Osteoblast (primary cell): ENCODE results near the gene TMEM98. TPM values are rescaled to one million over a fixed set of nuclear protein-coding genes. Genes with fewer than 3 reads are reported as not detected.

Source experiments
- DNase-seq: peaks from one replicate; pipeline ENCODE4 v3.0.0; 2011; ENCODE audit warnings: low spot score, mixed read lengths; ENCODE audit not compliant: insufficient read length; ENCODE audit errors: missing footprints
- H2AFZ ChIP-seq: 2 replicates; pipeline ENCODE4 v1.6.0; 2011; ENCODE audit warnings: mild to moderate bottlenecking, low read length
- H3K27ac ChIP-seq: 2 replicates; pipeline ENCODE4 v1.5.1; 2011; ENCODE audit warnings: mild to moderate bottlenecking, low read depth, low read length, moderate library complexity
- H3K27me3 ChIP-seq: 2 replicates; pipeline ENCODE4 v1.6.0; 2012; ENCODE audit warnings: mild to moderate bottlenecking, control low read depth, inconsistent platforms, low read length, moderate library complexity; ENCODE audit not compliant: insufficient read depth
- H3K36me3 ChIP-seq: 2 replicates; pipeline ENCODE4 v1.5.1; 2011; ENCODE audit warnings: mild to moderate bottlenecking, low read length, control low read depth, moderate library complexity; ENCODE audit not compliant: insufficient read depth
- H3K4me1 ChIP-seq: 2 replicates; pipeline ENCODE4 v1.5.1; 2011; ENCODE audit warnings: mild to moderate bottlenecking, low read length, control low read depth, moderate library complexity; ENCODE audit not compliant: insufficient read depth
- H3K4me2 ChIP-seq: 2 replicates; pipeline ENCODE4 v1.6.0; 2011; ENCODE audit warnings: mild to moderate bottlenecking, low read length; ENCODE audit not compliant: insufficient read depth
- H3K4me3 ChIP-seq: fragments of 200-600 bp; sonication (generic); 3 replicates; pipeline ENCODE4 v1.5.1; 2012; ENCODE audit warnings: mild to moderate bottlenecking, low read length, inconsistent platforms; ENCODE audit not compliant: insufficient read depth
- H3K79me2 ChIP-seq: 2 replicates; pipeline ENCODE4 v1.6.0; 2012; ENCODE audit warnings: mild to moderate bottlenecking, low read length, control low read depth, inconsistent platforms; ENCODE audit not compliant: insufficient read depth
- H3K9me3 ChIP-seq: 2 replicates; pipeline ENCODE4 v1.5.1; 2011; ENCODE audit warnings: low read depth, low read length, control low read depth
- H4K20me1 ChIP-seq: 2 replicates; pipeline ENCODE4 v1.6.0; 2012; ENCODE audit warnings: mild to moderate bottlenecking, low read length, control low read depth; ENCODE audit not compliant: insufficient read depth
- CTCF ChIP-seq: IDR thresholded peaks from 2 replicates; pipeline ENCODE4 v1.5.1; 2011; ENCODE audit warnings: mild to moderate bottlenecking, low read depth, low read length, moderate library complexity; ENCODE audit errors: extremely low read depth
- total RNA-seq: library from RNA; depleted of rRNA; stranded (reverse); fragments of >200 nt; gene quantifications from 2 replicates; pipeline ENCODE4 v1.2.3, GENCODE V29; 2012

The TMEM98 gene
- total RNA-seq, 1 donor: 121 TPM

DNA sequence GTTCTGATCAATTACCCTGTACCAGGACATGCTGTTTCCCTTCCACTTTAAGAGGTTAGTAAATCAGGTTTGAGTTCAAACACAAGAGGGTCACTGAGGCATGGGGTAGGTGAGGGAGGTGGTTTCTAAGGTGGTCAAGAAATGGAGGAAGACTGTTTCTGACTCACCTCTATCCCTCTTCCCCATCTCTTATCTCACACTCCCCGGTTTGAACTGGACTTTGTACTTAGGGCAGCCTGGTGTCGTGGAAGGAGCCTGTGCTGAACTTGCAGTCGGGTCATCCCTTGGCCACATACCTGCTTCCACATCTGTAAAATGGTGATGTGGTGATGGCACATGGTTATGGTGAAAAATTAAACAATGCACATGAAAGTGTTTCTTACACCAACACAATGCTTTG lies 17.2 kb upstream of the TMEM98 start:
- no peak for TF ChIP-seq CTCF
- Histone ChIP-seq H3K9me3 (no peaks in the 10 kb centered on the region), H3K4me1 (peaks cover 10% of the 10 kb centered on the region), H3K36me3 (no peaks in the 10 kb centered on the region), H3K4me3 (no peak overlapping the region), H3K4me2 (no peak overlapping the region), H3K27ac (no peak overlapping the region), H3K27me3 (peaks cover 3% of the 10 kb centered on the region), H3K79me2 (no peaks in the 10 kb centered on the region), H4K20me1 (no peaks in the 10 kb centered on the region), H2AFZ (no peak overlapping the region)
- DNase-seq: no peak

DNA sequence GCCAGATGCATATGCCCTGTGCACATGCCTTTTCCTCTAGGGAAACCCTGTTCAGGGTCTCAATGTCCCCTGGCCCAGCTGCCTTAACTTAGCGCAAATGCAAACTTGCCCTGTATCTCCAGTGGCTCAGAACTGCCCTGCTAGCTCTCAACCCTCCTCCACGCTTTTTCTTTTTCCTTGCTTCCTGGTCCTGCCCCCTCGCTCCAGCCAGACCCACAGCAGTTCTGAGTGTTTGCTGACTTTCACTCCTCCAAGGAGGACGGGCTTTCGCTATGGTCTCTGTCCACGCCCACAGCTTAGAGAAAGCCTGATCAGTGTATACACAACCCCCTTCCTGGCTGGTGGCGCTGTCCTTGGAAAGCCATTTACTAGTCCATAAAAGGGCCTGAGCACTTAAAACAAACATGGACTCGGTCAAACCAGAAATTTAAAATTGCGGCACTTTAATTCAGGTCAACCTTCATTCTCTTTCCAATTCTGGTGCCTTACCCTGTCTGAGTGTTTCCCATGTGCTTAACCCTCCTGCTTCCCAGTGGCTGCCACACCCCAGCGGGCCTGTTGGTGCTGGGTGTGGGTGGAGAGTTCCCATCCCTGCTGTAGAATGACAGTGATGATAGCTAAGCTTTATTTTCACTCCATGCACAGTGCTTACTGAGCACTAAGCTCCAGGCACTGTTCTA lies 15.6 kb upstream of the TMEM98 start:
- Histone ChIP-seq H3K4me3 (peak overlapping the region; percentile 50), H2AFZ (peak overlapping the region; percentile 94), H3K27me3 (no peaks in the 10 kb centered on the region), H3K27ac (no peak overlapping the region), H3K4me1 (peaks cover 10% of the 10 kb centered on the region), H3K9me3 (no peaks in the 10 kb centered on the region), H3K4me2 (peak overlapping the region; percentile 86), H4K20me1 (no peaks in the 10 kb centered on the region), H3K79me2 (no peaks in the 10 kb centered on the region), H3K36me3 (no peaks in the 10 kb centered on the region)
- peak; percentile 90 for DNase-seq
- no peak for TF ChIP-seq CTCF

DNA sequence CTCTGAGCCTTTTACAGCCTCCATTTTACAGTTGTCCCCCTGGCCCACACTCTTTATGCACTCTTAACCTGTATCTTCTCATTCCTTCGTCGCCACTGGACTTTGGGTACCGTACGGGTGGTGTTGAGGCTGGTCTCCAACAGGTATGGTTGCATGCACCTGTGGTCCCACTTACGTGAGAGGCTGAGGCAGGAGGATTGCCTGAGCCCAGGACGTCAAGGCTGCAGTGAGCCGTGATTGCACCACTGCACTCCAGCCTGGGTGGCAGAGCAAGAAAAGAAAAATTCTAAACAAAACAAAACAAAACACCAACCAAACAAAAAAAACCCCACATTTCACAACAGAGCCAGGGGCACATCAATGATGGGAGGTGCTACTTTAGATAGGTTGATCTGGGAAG lies 14.4 kb upstream of the TMEM98 start:
- no peak for TF ChIP-seq CTCF
- H3K79me2 ChIP-seq: no peaks in the 10 kb centered on the region

GRCh38 chr17:32914181-32914580 lies 13.8 kb upstream of the TMEM98 start:
- H3K79me2 ChIP-seq: no peaks in the 10 kb centered on the region
- H2AFZ ChIP-seq: no peak overlapping the region
- peaks cover 10% of the 10 kb centered on the region for H3K4me1 ChIP-seq
- H3K4me2 ChIP-seq: no peak overlapping the region
- no peak for DNase-seq
- no peaks in the 10 kb centered on the region for H3K36me3 ChIP-seq
- no peaks in the 10 kb centered on the region for H4K20me1 ChIP-seq
- H3K27ac ChIP-seq: no peak overlapping the region
- H3K9me3 ChIP-seq: no peaks in the 10 kb centered on the region
- H3K27me3 ChIP-seq: no peaks in the 10 kb centered on the region
- TF ChIP-seq CTCF: no peak
- H3K4me3 ChIP-seq: no peak overlapping the region

More for the DNA sequence above, 14.4 kb upstream of the TMEM98 start:
- H3K9me3 ChIP-seq: no peaks in the 10 kb centered on the region
- no peaks in the 10 kb centered on the region for H3K36me3 ChIP-seq
- no peak overlapping the region for H3K4me3 ChIP-seq
- no peak overlapping the region for H2AFZ ChIP-seq
- peaks cover 10% of the 10 kb centered on the region for H3K4me1 ChIP-seq
- no peak for DNase-seq
- H3K4me2 ChIP-seq: no peak overlapping the region
- no peaks in the 10 kb centered on the region for H3K27me3 ChIP-seq
- no peaks in the 10 kb centered on the region for H4K20me1 ChIP-seq
- H3K27ac ChIP-seq: no peak overlapping the region
